Measurements from ENCODE around the gene CARS1. TPM values are rescaled to one million over a fixed set of nuclear protein-coding genes. Genes with fewer than 3 reads are reported as not detected.
A peak's percentile ranks its signal among the peaks of the same experiment; 100 is the strongest.

Gene CARS1
- total and polyA plus RNA-seq, 2 of the 4 experiments (the other 2 are of a cell fraction) = 72.7 to 78.3 TPM

- H2BK120ac ChIP-seq (ENCODE audit: low read depth, low read length) = no peak overlapping the region
- ATAC-seq (ENCODE audit: low read depth) (peak; percentile 46), DNase-seq (peak; percentile 49)
- no peak overlapping the region for H2AK9ac ChIP-seq (replicated peaks; ENCODE audit: low read depth, low read length, poor library complexity)
- no peak overlapping the region for H3K4me3 ChIP-seq (ENCODE audit: insufficient read depth, low read depth, low read length)
- dilution Hi-C loops (cut with HindIII; ENCODE audit: low sequenced_read_pairs, unreplicated experiment) = no loop called here
- H4K5ac ChIP-seq (ENCODE audit: low read depth, low read length) = no peak overlapping the region
- H3K23ac ChIP-seq (ENCODE audit: low read depth, low read length) = no peak overlapping the region
- intact Hi-C loops (cut with micrococcal nuclease) = no loop called here
- no peak overlapping the region for H2BK20ac ChIP-seq (ENCODE audit: low read depth, low read length)
- TF ChIP-seq FOS (IDR thresholded peaks at IDR 0.05; ENCODE audit: low read depth, low read length) (no peak), RAD21 (IDR thresholded peaks at IDR 0.05; ENCODE audit: low read length) (no peak), MXI1 (IDR thresholded peaks at IDR 0.05; ENCODE audit: borderline replicate concordance, low read depth, low read length) (peak; percentile 74; the same call in 1 of the 2 replicates), USF2 (IDR thresholded peaks at IDR 0.05; ENCODE audit: low read depth, low read length) (peak; percentile 78)
- H4K8ac ChIP-seq (ENCODE audit: low read depth in 2 of 2, low read length in 2 of 2) = 0 out of 4 replicates have a peak overlapping the region, but pooled peaks have one; percentile 2 to 11
- H3K9me3 ChIP-seq (ENCODE audit: control insufficient read depth, insufficient read depth, low read length) = no peaks in the 10 kb centered on the region
- H3K27me3 ChIP-seq (ENCODE audit: control insufficient read depth, insufficient read depth, low read length) = no peaks in the 10 kb centered on the region
- no peak overlapping the region for H3K18ac ChIP-seq (ENCODE audit: low read depth, low read length)
- POLR2A ChIA-PET (ENCODE audit: unreplicated experiment) = no interaction called here
- H4K91ac ChIP-seq (ENCODE audit: insufficient read depth, low read depth, low read length) = no peak overlapping the region
- H3K9ac ChIP-seq (ENCODE audit: low read depth, low read length) = no peak overlapping the region
- peaks cover 9 to 65% of the 10 kb centered on the region in 2 experiments; a peak in 3 of 4 replicates for H3K79me1 ChIP-seq (ENCODE audit: low read depth in 1 of 2, low read length in 2 of 2)
- H2AK5ac ChIP-seq (ENCODE audit: low read depth, low read length) = 0 out of 2 replicates have a peak overlapping the region, but pooled peaks have one; percentile 20
- H3K4me2 ChIP-seq (ENCODE audit: low read depth, low read length) = no peak overlapping the region
- peaks cover 31% of the 10 kb centered on the region; the same call in 1 of the 2 replicates for H4K20me1 ChIP-seq (ENCODE audit: insufficient read depth, low read length)
- no peak overlapping the region for H3K56ac ChIP-seq (ENCODE audit: extremely low read depth, insufficient read depth, low read length)
- peak overlapping the region; percentile 11; the same call in 1 of the 2 replicates for H3K14ac ChIP-seq (replicated peaks; ENCODE audit: low read depth, low read length)
- H3K4me1 ChIP-seq (ENCODE audit: control insufficient read depth, insufficient read depth, low read length) = peaks cover 6% of the 10 kb centered on the region
- 0 out of 2 replicates have a peak overlapping the region, but pooled peaks have one; percentile 8 for H3K4ac ChIP-seq (ENCODE audit: low read depth, low read length)
- CTCF ChIA-PET = no interaction called here
- BruUV-seq (replicated peaks) = no TSS peak
- H2BK15ac ChIP-seq (ENCODE audit: low read depth, low read length) = no peak overlapping the region
- peak overlapping the region; percentile 24; the same call in 1 of the 2 replicates for H3K27ac ChIP-seq (ENCODE audit: insufficient read depth, low read length)
- no peak overlapping the region for H2AFZ ChIP-seq (replicated peaks; ENCODE audit: low read length, poor library complexity)
- H3K9me1 ChIP-seq (ENCODE audit: insufficient read depth, low read length) = peaks cover 10% of the 10 kb centered on the region
- in situ Hi-C loops (cut with MboI; ENCODE audit: low sequenced_read_pairs) = no loop called here
- peaks cover 65% of the 10 kb centered on the region for H3K36me3 ChIP-seq (ENCODE audit: control insufficient read depth, insufficient read depth, low read length)
- WGBS, 2 experiments (ENCODE audit: extremely low coverage in 2 of 2, insufficient read length in 1 of 2) = 93% methylated on average over 3 of the region's 4 CpGs; no CpG with 5 or more reads in 1 of the 2 experiments
- no peak overlapping the region for H2BK5ac ChIP-seq (ENCODE audit: low read depth, low read length, poor library complexity, severe bottlenecking)
Observed at GRCh38 chr11:3022982-3023381, 34.2 kb downstream of the CARS1 start.

All from IMR-90 (cell line).